ENCODE results near the gene GPR18. TPM values are rescaled to one million over a fixed set of nuclear protein-coding genes. Genes with fewer than 3 reads are reported as not detected.
"Not testable (repeated sequence)": the region's sequence is repeated elsewhere in the genome, so short reads cannot be mapped to it uniquely, and the experiment has no call there.

Gene GPR18
- total and polyA plus RNA-seq, 9 of the 15 experiments (the other 6 are each of a cell fraction or from before 2014, with no cell fraction given): 0.75 TPM; not detected in 8

DNA sequence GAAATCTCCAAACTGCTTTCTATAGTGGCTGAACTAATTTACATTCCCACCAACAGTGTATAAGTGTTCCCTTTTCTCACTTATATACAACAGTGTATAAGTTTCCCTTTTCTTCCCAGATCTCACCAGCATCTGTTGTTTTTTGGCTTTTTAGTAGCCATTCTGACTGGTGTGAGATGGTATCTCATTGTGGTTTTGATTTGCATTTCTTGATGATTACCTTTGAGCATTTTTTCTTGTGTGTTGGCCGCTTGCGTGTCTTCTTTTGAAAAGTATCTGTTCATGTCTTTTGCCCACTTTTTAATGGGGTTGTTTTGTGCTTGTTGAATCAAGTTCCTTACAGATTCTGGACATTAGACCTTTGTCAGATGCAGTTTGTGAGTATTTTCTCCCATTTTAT, 8.6 kb downstream of the GPR18 start:
- H4K20me1 ChIP-seq (replicated peaks; ENCODE audit: control insufficient read depth, insufficient read depth, low read length); H3K4me2 ChIP-seq (ENCODE audit: insufficient read depth, low read length); H3K9me1 ChIP-seq (ENCODE audit: control insufficient read depth, insufficient read depth, low read length); H3K4me3 ChIP-seq; H3K27me3 ChIP-seq (ENCODE audit: control insufficient read depth in 2 of 2, insufficient read depth in 2 of 2, low read length in 2 of 2); in situ Hi-C loops (cut with MboI); POLR2A ChIA-PET; ATAC-seq; H3K9ac ChIP-seq (ENCODE audit: insufficient read depth in 1 of 2, low read depth in 2 of 2, low read length in 2 of 2); H3K9me3 ChIP-seq (replicated peaks; ENCODE audit: control insufficient read depth, insufficient read depth, low read depth, low read length); H3K79me2 ChIP-seq (ENCODE audit: control insufficient read depth, insufficient read depth, low read length); DNase-seq (ENCODE audit: extremely low read depth in 1 of 4, low spot score in 3 of 4); FAIRE-seq; CTCF ChIA-PET (ENCODE audit: low intra/inter-chr PET ratio); H3K27ac ChIP-seq (ENCODE audit: extremely low read depth, low read depth, low read length); BruUV-seq (replicated peaks); H2AFZ ChIP-seq (ENCODE audit: low read depth, low read length); H3K4me1 ChIP-seq (replicated peaks in 1 of 2; ENCODE audit: control insufficient read depth in 2 of 2, insufficient read depth in 2 of 2, low read length in 2 of 2); intact Hi-C loops (cut with micrococcal nuclease): not testable (repeated sequence)
- WGBS (ENCODE audit: insufficient coverage, low coverage, missing lambda C conversion rate): 92% methylated on average over 2 of the region's 2 CpGs
- H3K36me3 ChIP-seq (ENCODE audit: control insufficient read depth, insufficient read depth, low read length): peaks cover 24% of the 10 kb centered on the region; the same call in 2 of the 3 replicates

DNA sequence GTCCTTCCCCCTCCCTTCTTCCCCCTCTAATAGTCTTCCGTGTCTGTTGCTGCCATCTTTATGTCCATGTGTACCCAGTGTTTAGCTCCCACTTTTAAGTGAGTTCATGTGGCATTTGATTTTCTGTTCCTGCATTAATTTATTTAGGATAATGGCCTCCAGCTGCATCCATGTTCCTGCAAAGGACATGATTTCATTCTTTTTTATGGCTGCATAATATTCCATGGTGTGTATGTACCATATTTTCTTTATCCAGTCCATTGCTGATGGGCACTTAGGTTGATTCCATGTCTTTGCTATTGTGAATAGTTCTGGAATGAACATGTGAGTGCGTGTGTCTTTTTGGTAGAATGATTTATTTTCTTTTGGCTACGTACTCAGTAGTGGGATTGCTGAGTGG, 9.0 kb downstream of the GPR18 start:
- H3K36me3 ChIP-seq (ENCODE audit: control insufficient read depth, insufficient read depth, low read length): peaks cover 24% of the 10 kb centered on the region; the same call in 2 of the 3 replicates
- H3K9me3 ChIP-seq (replicated peaks; ENCODE audit: control insufficient read depth, insufficient read depth, low read depth, low read length); DNase-seq (ENCODE audit: extremely low read depth in 1 of 4, low spot score in 3 of 4); H3K79me2 ChIP-seq (ENCODE audit: control insufficient read depth, insufficient read depth, low read length); FAIRE-seq; H3K9me1 ChIP-seq (ENCODE audit: control insufficient read depth, insufficient read depth, low read length); H3K27me3 ChIP-seq (ENCODE audit: control insufficient read depth in 2 of 2, insufficient read depth in 2 of 2, low read length in 2 of 2); ATAC-seq; H3K4me2 ChIP-seq (ENCODE audit: insufficient read depth, low read length); H2AFZ ChIP-seq (ENCODE audit: low read depth, low read length); BruUV-seq (replicated peaks); in situ Hi-C loops (cut with MboI); H4K20me1 ChIP-seq (replicated peaks; ENCODE audit: control insufficient read depth, insufficient read depth, low read length); H3K4me1 ChIP-seq (replicated peaks in 1 of 2; ENCODE audit: control insufficient read depth in 2 of 2, insufficient read depth in 2 of 2, low read length in 2 of 2); intact Hi-C loops (cut with micrococcal nuclease); H3K9ac ChIP-seq (ENCODE audit: insufficient read depth in 1 of 2, low read depth in 2 of 2, low read length in 2 of 2); H3K27ac ChIP-seq (ENCODE audit: extremely low read depth, low read depth, low read length); H3K4me3 ChIP-seq: not testable (repeated sequence)
- POLR2A ChIA-PET: interaction anchor here (1.0 kb wide), 1 partner anchor 18 kb away, joined by 3 read pairs; no protein-coding TSS in a partner anchor
- CTCF ChIA-PET (ENCODE audit: low intra/inter-chr PET ratio): interaction anchor here (0.7 kb wide), 1 partner anchor 1189 kb away, joined by 3 read pairs; no protein-coding TSS in a partner anchor
- 93% methylated on average over 3 of the region's 3 CpGs for WGBS (ENCODE audit: insufficient coverage, low coverage, missing lambda C conversion rate)
- peak; percentile 18 for TF ChIP-seq ZNF146 (CRISPR knock-in tag; IDR thresholded peaks at IDR 0.05; ENCODE audit: unreplicated experiment)
